Vagina (tissue), 2 donors: Measurements from ENCODE around the gene CPA1.

Source experiments
- CTCF ChIP-seq, 3 experiments: fragments of 450-650 bp in 2 of 3; fragments of 200-600 bp in 1 of 3; sonication (generic) in 1 of 3; IDR thresholded peaks; one replicate each; pipeline ENCODE4 v1.5.1; 2017 to 2019; ENCODE audit warnings: antibody characterized with exemption in 3 of 3, mild to moderate bottlenecking in 2 of 3, moderate library complexity in 2 of 3
- POLR2A ChIP-seq, 2 donors: fragments of 450-650 bp; IDR thresholded peaks; one replicate each; pipeline ENCODE4 v1.6.1; 2017; ENCODE audit warnings: antibody characterized with exemption in 2 of 2, mild to moderate bottlenecking in 2 of 2, moderate library complexity in 2 of 2
- POLR2AphosphoS5 ChIP-seq, 2 donors: sonication (generic); formaldehyde crosslinking; IDR thresholded peaks; one replicate each; pipeline ENCODE4 v1.9.0; 2017; ENCODE audit warnings: antibody characterized with exemption in 2 of 2, mild to moderate bottlenecking in 2 of 2, low read depth in 1 of 2; ENCODE audit not compliant: insufficient read depth in 1 of 2

- TF ChIP-seq POLR2A (IDR thresholded peaks at IDR 0.05): no peak
- TF ChIP-seq CTCF (IDR thresholded peaks at IDR 0.05): no peak
- no peak for TF ChIP-seq POLR2AphosphoS5 (IDR thresholded peaks at IDR 0.05; ENCODE audit: insufficient read depth in 1 of 2, low read depth in 1 of 2)
These were observed 11.1 kb upstream of the CPA1 start for GRCh38 chr7:130369110-130369711.
